ENCODE results near the gene CCL2.

CCL2 gene

GRCh38 chr17:34242587-34243363, 12.3 kb upstream of the CCL2 start:
- no peak for DNase-seq

DNA sequence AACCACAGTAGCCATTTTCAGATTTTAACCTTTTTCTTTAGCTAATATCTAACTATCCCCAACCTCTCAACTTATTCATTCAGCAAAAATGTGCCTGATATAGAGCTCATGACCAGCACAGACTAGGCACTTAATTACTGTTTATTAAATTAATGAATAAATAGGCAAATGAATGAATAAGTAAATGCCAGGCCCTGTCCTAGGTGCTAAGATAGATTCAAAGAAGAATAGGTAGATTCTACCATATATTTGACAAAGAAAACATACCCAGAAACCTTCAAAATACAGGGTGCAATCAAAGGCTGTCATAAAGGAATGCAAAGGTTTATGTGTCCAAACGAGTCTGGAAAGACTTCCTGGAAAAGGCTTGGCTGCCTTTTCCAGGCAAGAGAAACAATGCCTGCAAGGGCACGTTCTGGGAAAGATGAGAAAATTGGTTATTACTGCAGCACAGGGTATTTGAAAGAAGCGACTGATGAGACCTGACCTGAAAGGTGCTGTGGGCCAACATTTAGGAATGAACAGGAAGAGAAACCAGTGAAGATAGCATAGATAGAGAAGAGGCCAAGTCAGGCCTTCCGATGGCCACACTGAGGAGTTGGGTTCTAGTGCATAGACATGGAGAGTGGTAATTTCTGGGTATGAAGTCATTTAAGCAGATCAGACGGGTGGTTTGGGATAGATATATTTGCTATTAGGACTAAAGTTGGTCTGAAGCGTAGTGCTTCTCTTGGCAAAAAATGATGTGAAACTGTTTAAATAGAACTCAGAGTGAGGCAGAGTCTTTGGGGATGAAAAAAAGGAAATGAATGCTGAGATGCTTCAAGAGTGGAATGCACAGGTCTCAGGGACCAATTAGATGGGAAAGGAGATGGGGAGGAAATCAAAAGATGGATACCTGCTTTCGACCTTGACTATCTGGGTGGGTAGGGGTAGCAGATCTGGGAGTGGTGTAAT, 11.4 kb upstream of the CCL2 start:
- no peak for DNase-seq

GRCh38 chr17:34245351-34245905, 9.7 kb upstream of the CCL2 start:
- DNase-seq, result no peak

DNA sequence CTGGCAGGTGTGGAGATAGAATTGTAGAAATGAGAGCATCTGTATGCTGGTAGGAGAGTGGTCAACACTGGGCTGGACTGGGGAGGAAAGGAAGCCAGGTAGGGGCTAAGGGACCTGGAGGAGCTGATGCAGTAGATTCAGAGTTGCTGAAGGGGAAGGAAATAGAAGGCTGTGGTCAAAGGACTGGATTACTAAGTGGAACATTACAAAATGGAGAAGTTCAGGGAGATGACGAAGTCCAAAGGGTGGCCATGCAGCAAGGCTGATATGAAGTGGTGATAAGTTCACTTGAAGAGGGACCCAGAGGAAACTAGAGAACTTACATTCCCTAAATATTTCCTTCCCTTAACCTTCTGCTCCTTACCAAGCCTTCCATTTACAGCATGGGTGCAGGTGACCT, 8.6 kb upstream of the CCL2 start:
- no peak for DNase-seq

DNA sequence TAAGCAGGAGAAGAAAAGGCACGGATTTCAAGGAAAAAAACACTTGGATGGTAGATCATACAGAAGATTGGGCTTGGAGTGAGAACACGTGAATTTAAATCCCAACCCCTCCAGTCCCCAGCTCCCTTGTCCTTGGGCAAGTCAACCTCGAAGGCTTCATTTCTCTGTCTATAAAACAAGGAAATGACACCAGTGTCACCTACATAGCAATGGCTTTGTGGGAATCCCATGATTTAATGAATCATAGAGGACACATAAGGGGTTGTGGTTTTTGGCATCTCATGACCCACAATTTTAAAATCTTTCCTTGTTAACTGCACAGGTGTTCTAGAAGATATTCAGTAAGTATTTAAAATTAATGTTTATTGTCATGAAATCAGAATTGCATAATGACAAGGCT, 8.2 kb upstream of the CCL2 start:
- no peak for DNase-seq

- no peak for DNase-seq
These were observed 6.5 kb upstream of the CCL2 start for GRCh38 chr17:34248511-34249024.

DNA sequence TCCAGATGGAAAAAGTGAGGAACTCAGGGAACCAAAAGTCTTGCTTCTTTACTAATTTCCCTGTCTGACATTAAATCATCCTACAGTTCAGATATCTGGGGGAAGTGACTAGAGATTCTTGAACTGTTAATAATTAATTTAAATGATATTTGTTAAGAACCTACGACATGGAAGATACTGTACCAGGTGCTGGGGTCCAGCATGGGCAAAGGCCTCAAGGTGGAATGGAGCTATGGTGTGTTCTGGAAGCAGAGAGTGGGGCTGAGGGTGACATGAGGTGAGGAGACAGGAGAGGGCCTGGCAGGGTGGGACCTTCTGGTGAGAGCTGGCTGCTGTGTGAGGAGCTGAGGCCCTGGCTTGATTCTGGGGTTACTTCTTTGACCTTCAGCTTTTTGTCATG, 6.0 kb upstream of the CCL2 start:
- no peak for DNase-seq

DNA sequence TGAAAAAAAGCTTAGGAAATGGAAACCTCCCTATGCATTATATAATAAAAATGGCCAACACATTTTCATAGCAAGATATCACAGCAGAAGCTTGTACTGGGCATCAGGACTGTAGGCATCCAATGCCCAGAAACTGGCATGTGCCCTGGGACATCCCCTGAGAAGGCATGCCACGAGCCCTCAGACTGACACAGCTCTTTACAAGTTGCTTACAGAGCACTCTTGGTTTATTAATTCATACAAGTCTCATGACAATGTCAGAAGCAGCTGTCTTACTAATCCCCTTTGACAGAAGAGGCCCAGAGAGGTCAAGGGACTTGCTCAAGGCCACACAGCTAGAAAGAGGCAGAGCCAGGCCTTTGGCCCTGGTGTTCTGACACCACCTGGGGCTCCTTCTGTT, 5.6 kb upstream of the CCL2 start:
- no peak for DNase-seq

GRCh38 chr17:34251186-34251585, 3.9 kb upstream of the CCL2 start:
- DNase-seq, result no peak

DNA sequence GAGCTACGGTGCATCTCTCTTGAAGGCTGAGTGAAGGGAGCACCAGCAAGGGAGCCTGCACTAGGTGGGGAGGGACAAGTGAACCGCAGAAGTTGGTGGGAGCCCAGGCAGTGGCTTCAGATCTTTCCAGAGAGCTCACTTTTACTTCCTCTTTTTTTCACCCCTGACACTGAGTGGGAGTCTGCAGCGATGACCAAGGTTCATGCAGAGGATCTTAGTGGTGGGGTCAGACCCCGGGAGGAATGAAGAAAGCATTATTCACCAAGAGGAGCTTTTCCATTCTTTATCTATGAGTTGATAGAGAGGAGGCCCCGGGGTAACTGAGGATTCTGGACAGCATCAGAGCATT, 3.0 kb upstream of the CCL2 start:
- DNase-seq, result no peak

- DNase-seq, result no peak
These were observed 2.5 kb upstream of the CCL2 start for GRCh38 chr17:34252444-34253138.

DNA sequence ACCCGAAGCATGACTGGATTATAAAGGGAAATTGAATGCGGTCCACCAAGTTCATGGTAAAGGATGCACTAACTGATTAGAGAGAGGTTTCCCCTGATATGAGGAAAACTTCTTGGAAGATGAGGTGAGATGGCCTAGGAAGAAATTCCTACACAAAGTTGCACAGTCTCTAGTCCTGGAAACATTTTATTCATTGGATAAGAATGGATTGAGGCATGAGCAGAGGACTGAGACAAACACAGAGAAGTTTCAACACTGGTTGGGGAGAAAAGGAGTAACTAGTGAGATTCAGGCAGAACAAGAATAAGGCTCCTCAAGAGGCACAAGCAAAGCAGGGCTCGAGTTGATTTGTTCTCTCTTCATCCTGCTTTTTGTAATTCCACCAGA, 2.0 kb upstream of the CCL2 start:
- DNase-seq, result no peak

GRCh38 chr17:34254146-34254545, 939 bp upstream of the CCL2 start:
- DNase-seq, result no peak

DNA sequence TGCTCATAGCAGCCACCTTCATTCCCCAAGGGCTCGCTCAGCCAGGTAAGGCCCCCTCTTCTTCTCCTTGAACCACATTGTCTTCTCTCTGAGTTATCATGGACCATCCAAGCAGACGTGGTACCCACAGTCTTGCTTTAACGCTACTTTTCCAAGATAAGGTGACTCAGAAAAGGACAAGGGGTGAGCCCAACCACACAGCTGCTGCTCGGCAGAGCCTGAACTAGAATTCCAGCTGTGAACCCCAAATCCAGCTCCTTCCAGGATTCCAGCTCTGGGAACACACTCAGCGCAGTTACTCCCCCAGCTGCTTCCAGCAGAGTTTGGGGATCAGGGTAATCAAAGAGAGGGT, 272 bp downstream of the CCL2 start:
- no peak for DNase-seq

- DNase-seq, result no peak
These were observed 756 bp downstream of the CCL2 start for GRCh38 chr17:34255841-34256240.

DNA sequence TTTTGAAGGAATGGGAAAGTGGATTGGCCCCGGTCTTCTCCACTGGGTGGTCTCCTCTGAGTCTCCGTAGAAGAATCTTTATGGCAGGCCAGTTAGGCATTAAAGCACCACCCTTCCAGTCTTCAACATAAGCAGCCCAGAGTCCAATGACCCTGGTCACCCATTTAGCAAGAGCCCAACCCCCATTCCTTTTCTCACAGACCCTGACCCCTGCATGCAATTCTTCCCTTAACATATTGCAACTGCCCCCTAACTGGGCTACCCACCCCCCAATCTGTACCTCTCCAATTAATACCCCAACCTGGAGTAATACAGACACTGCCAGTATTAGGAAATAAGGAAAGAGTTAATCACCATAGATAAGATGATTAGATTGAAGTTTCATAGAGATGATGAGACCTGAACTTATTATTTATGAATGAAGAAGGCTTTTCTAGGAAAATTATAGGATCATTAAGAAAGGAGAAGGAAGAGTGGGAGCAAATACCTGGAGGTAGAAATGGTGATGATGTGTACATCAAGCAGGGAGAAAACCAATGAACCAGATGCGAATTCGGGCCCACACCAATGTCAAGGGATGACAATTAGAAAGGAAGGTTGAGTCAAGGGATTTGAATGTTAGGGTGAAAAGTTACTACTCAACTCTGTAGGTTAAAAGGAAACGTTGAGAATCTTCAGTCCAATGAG, 2.4 kb downstream of the CCL2 start:
- DNase-seq, result no peak

DNA sequence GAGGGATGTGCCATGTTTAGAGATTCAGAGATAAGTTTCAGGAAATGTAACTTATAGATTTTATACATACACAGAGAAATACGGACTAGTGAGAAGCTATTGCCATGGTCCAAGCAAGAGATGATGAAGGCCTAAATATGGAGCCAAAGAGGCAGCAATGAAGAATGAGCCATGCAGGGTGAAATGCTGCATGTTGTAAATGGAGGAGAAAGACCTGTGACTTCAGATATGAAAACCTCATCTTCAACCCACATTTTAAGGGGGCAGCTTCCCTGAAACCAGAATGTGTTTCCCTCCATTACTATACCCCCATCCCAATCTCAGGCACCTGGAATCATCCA, 2.9 kb downstream of the CCL2 start:
- no peak for DNase-seq

DNA sequence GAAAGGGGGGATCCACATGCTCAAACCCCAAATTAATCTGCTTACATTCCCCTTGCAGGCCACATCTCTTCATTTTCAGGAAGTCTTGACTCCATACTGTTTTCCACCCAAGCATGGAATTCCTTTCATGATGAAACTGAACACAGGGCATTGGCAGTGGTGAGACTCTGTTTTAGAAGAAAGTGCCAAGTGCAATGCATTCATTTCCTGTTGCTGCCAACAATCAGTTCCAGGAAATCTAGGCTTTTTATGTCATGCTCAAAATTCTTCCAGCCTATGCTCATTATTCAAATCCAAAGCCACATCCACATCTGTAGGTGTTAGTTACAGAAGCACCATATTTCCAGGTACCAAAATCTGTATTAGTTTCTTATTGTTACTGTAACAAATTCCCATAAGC, 4.1 kb downstream of the CCL2 start:
- DNase-seq, result no peak

GRCh38 chr17:34260861-34261260, 5.8 kb downstream of the CCL2 start:
- DNase-seq, result no peak

GRCh38 chr17:34261568-34262337, 6.7 kb downstream of the CCL2 start:
- no peak for DNase-seq

GRCh38 chr17:34265711-34266110, 10.6 kb downstream of the CCL2 start:
- no peak for DNase-seq

DNA sequence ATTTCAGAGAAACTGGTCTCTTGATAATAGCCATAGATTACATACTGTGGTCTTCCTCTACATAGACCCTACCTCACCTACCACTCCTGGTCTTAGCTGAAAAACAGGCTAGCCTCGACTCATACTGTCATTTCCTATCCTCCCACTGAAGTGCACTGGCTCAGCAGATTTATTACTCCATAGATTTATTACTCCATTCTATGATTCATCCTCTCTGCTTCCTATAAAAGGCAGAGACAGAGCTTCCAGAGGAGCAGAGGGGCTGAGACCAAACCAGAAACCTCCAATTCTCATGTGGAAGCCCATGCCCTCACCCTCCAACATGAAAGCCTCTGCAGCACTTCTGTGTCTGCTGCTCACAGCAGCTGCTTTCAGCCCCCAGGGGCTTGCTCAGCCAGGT, 14.9 kb downstream of the CCL2 start, which contains the start of gene CCL7:
Gene CCL7 (plus strand): TSS at position 253 of the 400 bp plus-strand sequence. CDS start 70 bp downstream, at position 323.
- no peak for DNase-seq

Data from NCI-H1092 treated with DMSO at 0.1 percent for 48 hours (cell line).